GM11168 (cell line): Measurements from ENCODE around the gene WDR64.

Experiments
- in situ Hi-C: fragments of 300-500 bp; cut with MboI; formaldehyde crosslinking; loops from one replicate; pipeline ENCODE4 v1.12.0; 2022; ENCODE audit warnings: low sequenced_read_pairs; ENCODE audit not compliant: unreplicated experiment

The WDR64 gene

GRCh38 chr1:241627453-241628259 is 24.4 kb upstream of the WDR64 start:
- in situ Hi-C loops, result loop anchor here (5.0 kb wide), 1 partner anchor 95 kb away; the partner anchor contains the start of gene KMO

GRCh38 chr1:241630005-241630404 is 22.1 kb upstream of the WDR64 start:
- in situ Hi-C loops, result no loop called here

GRCh38 chr1:241630476-241630875 is 21.6 kb upstream of the WDR64 start:
- in situ Hi-C loops, result no loop called here

- in situ Hi-C loops, result no loop called here
Measured at GRCh38 chr1:241630899-241631298, 21.2 kb upstream of the WDR64 start.

- in situ Hi-C loops, result no loop called here
Measured at GRCh38 chr1:241631674-241632073, 20.4 kb upstream of the WDR64 start.

- in situ Hi-C loops, result no loop called here
Measured at GRCh38 chr1:241632987-241633386, 19.1 kb upstream of the WDR64 start.

- in situ Hi-C loops, result no loop called here
Measured at GRCh38 chr1:241635556-241636152, 16.4 kb upstream of the WDR64 start.

- in situ Hi-C loops, result no loop called here
Measured at GRCh38 chr1:241636291-241636690, 15.8 kb upstream of the WDR64 start.

- in situ Hi-C loops, result no loop called here
Measured at GRCh38 chr1:241637046-241637590, 15.0 kb upstream of the WDR64 start.

GRCh38 chr1:241637604-241638003 is 14.5 kb upstream of the WDR64 start:
- in situ Hi-C loops, result no loop called here

GRCh38 chr1:241638099-241638682 is 13.9 kb upstream of the WDR64 start:
- in situ Hi-C loops, result no loop called here

GRCh38 chr1:241638909-241639622 is 13.0 kb upstream of the WDR64 start:
- in situ Hi-C loops, result no loop called here

- in situ Hi-C loops, result no loop called here
Measured at GRCh38 chr1:241639623-241640148, 12.4 kb upstream of the WDR64 start.

- in situ Hi-C loops, result no loop called here
Measured at GRCh38 chr1:241640149-241640866, 11.8 kb upstream of the WDR64 start, which contains the start of the genes CHML and OPN3. Gene CHML, minus strand, starts transcription at chr1:241640369. Its CDS starts 4,603 bp downstream, at chr1:241635766. Gene OPN3, minus strand, starts transcription at chr1:241640369. Its CDS starts 115 bp downstream, at chr1:241640254.

- in situ Hi-C loops, result no loop called here
Measured at GRCh38 chr1:241640867-241641622, 11.0 kb upstream of the WDR64 start.

GRCh38 chr1:241641773-241642592 is 10.1 kb upstream of the WDR64 start:
- in situ Hi-C loops, result no loop called here

- in situ Hi-C loops, result no loop called here
Measured at GRCh38 chr1:241642593-241642944, 9.5 kb upstream of the WDR64 start.

GRCh38 chr1:241644259-241644658 is 7.8 kb upstream of the WDR64 start:
- in situ Hi-C loops, result no loop called here
